K562 (cell line): ENCODE results near the gene GLYAT. TPM values are rescaled to one million over a fixed set of nuclear protein-coding genes. Genes with fewer than 3 reads are reported as not detected.

Source experiments
- PHTF2 ChIP-seq: fragments of 250-450 bp; sonication (Bioruptor Pico); IDR thresholded peaks from 2 replicates; pipeline ENCODE4 v1.5.0; 2021; ENCODE audit warnings: mild to moderate bottlenecking
- ZBTB40 ChIP-seq, 2 experiments: fragments of 450-650 bp in 1 of 2; sonication (generic) in 1 of 2; formaldehyde crosslinking in 1 of 2; IDR thresholded peaks; 2 replicates each; pipeline versions ENCODE4 v1.7.1 to v1.9.0; 2016 to 2022; ENCODE audit warnings: inconsistent platforms in 1 of 2, mild to moderate bottlenecking in 1 of 2, missing genetic modification reagents in 1 of 2
- ZNF785 ChIP-seq: fragments of 250-450 bp; sonication (Bioruptor Pico); IDR thresholded peaks from 2 replicates; pipeline ENCODE4 v1.4.0; 2020; ENCODE audit warnings: mild to moderate bottlenecking
- polyA plus RNA-seq, 8 experiments: library from polyadenylated mRNA; depleted of rRNA in 4 of 8; stranded (reverse) in 5 of 8; unstranded in 3 of 8; fragments of >200 nt; fragmentation: Nextera tagmentation in 2 of 8; fragmentation: Illumina TruSeq in 1 of 8; extraction: Ambion mirVana in 2 of 8; extraction: Trizol in 1 of 8; gene quantifications; 2 replicates each; pipeline versions ENCODE4 v1.2.1 to v1.2.3, GENCODE V29; 2011 to 2014; ENCODE audit warnings: inconsistent platforms in 1 of 8, missing spikeins in 1 of 8
- total RNA-seq, 7 experiments: library from RNA; depleted of rRNA in 6 of 7; stranded (reverse); fragments of >200 nt in 6 of 7; fragmentation: Illumina TruSeq in 2 of 7; extraction: Trizol in 2 of 7; gene quantifications; 2 replicates each; pipeline versions ENCODE4 v1.2.1 to v1.2.3, GENCODE V29; 2011 to 2021; ENCODE audit warnings: low replicate concordance in 1 of 7

The GLYAT gene
- total and polyA plus RNA-seq, 9 of the 15 experiments (the other 6 are each of a cell fraction or from before 2014, with no cell fraction given): not detected

GRCh38 chr11:58742140-58742539 is 10.4 kb upstream of the GLYAT start (continued):
- TF ChIP-seq ZBTB40 (IDR thresholded peaks at IDR 0.05): no peak
- TF ChIP-seq ZBTB40 (CRISPR knock-in tag; IDR thresholded peaks at IDR 0.05): no peak
- no peak for TF ChIP-seq ZNF785 (CRISPR knock-in tag)
- TF ChIP-seq PHTF2 (CRISPR knock-in tag): no peak
